GM10266 (cell line): ENCODE measurements around the gene MTCL3.

Experiments used
- DNase-seq: peaks from one replicate; pipeline ENCODE4 v3.0.0; 2012; ENCODE audit errors: extremely low spot score
- TF ChIP-seq, protein P1 (sequence below): IDR thresholded peaks from 2 replicates; pipeline ENCODE4 v1.5.1; 2012; ENCODE audit warnings: mild to moderate bottlenecking, low read depth; ENCODE audit not compliant: control insufficient read depth, insufficient read depth; ENCODE audit errors: missing control alignments

The MTCL3 gene

DNA sequence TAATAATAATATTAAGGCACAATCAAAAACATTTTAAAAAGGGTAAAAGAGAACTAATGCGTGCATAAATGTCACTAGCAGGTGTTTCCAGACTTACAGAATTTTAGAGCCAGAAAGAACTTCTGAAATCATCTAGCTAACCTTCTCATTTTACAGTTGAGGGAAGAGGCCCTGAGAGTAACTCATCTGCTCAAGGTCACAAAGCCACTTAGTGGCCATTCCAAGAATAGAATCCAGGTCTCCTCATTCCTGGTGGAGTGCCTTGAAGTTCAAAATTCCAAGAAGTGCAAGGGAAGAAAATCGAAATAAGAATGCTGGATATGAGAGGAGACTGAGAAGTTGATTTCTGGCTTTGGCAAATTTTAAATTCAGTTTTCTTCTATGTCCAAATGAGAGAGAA lies 56.8 kb downstream of the MTCL3 start:
- no peak for DNase-seq
- TF ChIP-seq, protein P1, sequence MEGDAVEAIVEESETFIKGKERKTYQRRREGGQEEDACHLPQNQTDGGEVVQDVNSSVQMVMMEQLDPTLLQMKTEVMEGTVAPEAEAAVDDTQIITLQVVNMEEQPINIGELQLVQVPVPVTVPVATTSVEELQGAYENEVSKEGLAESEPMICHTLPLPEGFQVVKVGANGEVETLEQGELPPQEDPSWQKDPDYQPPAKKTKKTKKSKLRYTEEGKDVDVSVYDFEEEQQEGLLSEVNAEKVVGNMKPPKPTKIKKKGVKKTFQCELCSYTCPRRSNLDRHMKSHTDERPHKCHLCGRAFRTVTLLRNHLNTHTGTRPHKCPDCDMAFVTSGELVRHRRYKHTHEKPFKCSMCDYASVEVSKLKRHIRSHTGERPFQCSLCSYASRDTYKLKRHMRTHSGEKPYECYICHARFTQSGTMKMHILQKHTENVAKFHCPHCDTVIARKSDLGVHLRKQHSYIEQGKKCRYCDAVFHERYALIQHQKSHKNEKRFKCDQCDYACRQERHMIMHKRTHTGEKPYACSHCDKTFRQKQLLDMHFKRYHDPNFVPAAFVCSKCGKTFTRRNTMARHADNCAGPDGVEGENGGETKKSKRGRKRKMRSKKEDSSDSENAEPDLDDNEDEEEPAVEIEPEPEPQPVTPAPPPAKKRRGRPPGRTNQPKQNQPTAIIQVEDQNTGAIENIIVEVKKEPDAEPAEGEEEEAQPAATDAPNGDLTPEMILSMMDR, result no peak

DNA sequence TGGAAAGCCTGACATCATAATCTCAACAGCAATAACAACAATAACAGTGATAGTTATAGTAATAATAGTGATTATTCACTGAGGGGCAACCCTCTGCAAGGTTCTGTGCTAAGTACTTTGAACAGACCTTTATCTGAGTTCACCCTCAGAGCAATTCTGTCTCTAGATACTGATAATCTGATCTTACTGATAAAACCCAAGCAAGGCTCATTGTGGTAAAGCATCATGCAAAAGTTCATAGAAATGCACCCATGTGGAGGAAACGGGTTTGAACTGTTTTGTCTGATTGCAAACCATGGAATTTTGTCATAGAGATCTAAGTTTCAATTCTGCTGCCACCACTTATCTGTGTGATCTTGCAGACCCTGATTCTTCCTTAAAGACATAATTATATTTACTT lies 58.7 kb downstream of the MTCL3 start:
- TF ChIP-seq, protein P1, result no peak
- no peak for DNase-seq

GRCh38 chr6:127459231-127459641 lies 59.9 kb downstream of the MTCL3 start, which contains the start of gene KIAA0408:
Gene KIAA0408 (minus strand): TSS chr6:127459389. CDS start chr6:127453981, 5,408 bp downstream.
- DNase-seq, result no peak
- TF ChIP-seq, protein P1, result no peak

DNA sequence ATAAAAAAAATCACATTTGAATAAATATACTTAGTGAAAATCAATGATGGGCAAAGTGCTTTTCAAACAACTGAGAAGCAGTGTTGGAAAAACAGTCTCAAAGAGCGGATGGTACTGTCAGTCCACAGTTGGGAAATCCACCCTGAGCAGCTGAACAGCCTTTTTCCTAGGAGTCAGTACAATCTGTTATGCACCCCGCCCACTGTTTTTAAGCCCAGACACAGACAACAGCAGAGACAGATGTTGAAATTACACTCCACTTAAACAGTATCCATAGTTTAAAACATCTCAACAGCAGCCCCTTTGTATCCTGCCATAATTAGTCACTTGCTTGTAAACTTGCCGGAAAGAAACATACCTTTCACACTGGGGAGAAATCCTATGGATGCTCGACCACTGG lies 60.3 kb downstream of the MTCL3 start:
- DNase-seq, result no peak
- TF ChIP-seq, protein P1, result no peak

DNA sequence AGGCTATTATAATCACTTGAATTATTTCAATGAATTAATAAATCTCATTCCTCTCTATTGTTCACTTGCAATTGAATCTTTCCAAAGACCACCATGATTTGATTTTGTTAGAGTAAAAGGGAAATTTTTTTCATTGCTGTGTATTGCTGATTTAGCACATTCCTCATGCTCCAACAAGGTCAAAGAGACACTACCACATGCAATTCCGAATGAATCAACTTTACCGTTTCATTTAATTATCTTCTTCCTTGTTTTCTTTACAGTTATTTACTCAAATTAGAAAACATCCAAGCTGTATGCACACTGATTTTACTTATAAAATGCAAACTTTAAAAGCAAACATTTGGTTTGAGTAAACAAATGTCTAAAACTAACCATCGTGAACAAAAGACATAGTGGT lies 60.9 kb downstream of the MTCL3 start:
- TF ChIP-seq, protein P1, result no peak
- DNase-seq, result no peak

- DNase-seq, result no peak
Measured at GRCh38 chr6:127457456-127458064, 61.6 kb downstream of the MTCL3 start.

GRCh38 chr6:127456465-127456864 lies 62.7 kb downstream of the MTCL3 start:
- DNase-seq, result no peak
- TF ChIP-seq, protein P1, result no peak

More at GRCh38 chr6:127457456-127458064, 61.6 kb downstream of the MTCL3 start:
- TF ChIP-seq, protein P1, result no peak
